ENCODE data around the gene XPC. TPM values are rescaled to one million over a fixed set of nuclear protein-coding genes. Genes with fewer than 3 reads are reported as not detected.

Gene XPC
- total and polyA plus RNA-seq, 5 donors = 8.8 to 16.1 (median 13.3) TPM

GRCh38 chr3:14154276-14154675, 24.1 kb downstream of the XPC start:
- H3K9me3 ChIP-seq (ENCODE audit: control insufficient read depth, low read length) = no peaks in the 10 kb centered on the region
- H3K4me3 ChIP-seq (ENCODE audit: low read length) = no peak overlapping the region
- DNase-seq (no peak), ATAC-seq (no peak)
- H3K27me3 ChIP-seq (ENCODE audit: control insufficient read depth, insufficient read depth) = no peaks in the 10 kb centered on the region
- no peak overlapping the region for H3K27ac ChIP-seq (ENCODE audit: low read length)
- WGBS = 86% methylated on average over 5 of the region's 5 CpGs
- intact Hi-C loops (cut with DNase I) = no loop called here
- H3K4me1 ChIP-seq (ENCODE audit: control insufficient read depth, insufficient read depth, low read length) = no peaks in the 10 kb centered on the region

- Histone ChIP-seq H3K27ac (ENCODE audit: low read length) (no peak overlapping the region), H3K9me3 (ENCODE audit: control insufficient read depth, low read length) (no peaks in the 10 kb centered on the region), H3K4me3 (ENCODE audit: low read length) (no peak overlapping the region), H3K4me1 (ENCODE audit: control insufficient read depth, insufficient read depth, low read length) (no peaks in the 10 kb centered on the region), H3K27me3 (ENCODE audit: control insufficient read depth, insufficient read depth) (no peaks in the 10 kb centered on the region)
- 92% methylated on average over 6 of the region's 6 CpGs for WGBS
- ATAC-seq (no peak), DNase-seq (no peak)
- intact Hi-C loops (cut with DNase I) = no loop called here
Measured at GRCh38 chr3:14153663-14154062, 24.7 kb downstream of the XPC start.

GRCh38 chr3:14152963-14153355, 25.4 kb downstream of the XPC start:
- H3K27me3 ChIP-seq (ENCODE audit: control insufficient read depth, insufficient read depth) = no peaks in the 10 kb centered on the region
- H3K9me3 ChIP-seq (ENCODE audit: control insufficient read depth, low read length) = no peaks in the 10 kb centered on the region
- intact Hi-C loops (cut with DNase I) = no loop called here
- no peak for ATAC-seq
- WGBS = 90% methylated on average over 4 of the region's 4 CpGs
- no peak for DNase-seq
- no peak overlapping the region for H3K4me3 ChIP-seq (ENCODE audit: low read length)
- H3K4me1 ChIP-seq (ENCODE audit: control insufficient read depth, insufficient read depth, low read length) = no peaks in the 10 kb centered on the region
- no peak overlapping the region for H3K27ac ChIP-seq (ENCODE audit: low read length)

GRCh38 chr3:14152233-14152962, 26.0 kb downstream of the XPC start:
- ATAC-seq = no peak
- no peaks in the 10 kb centered on the region for H3K4me1 ChIP-seq (ENCODE audit: control insufficient read depth, insufficient read depth, low read length)
- no peak overlapping the region for H3K27ac ChIP-seq (ENCODE audit: low read length)
- intact Hi-C loops (cut with DNase I) = no loop called here
- DNase-seq = no peak
- no peaks in the 10 kb centered on the region for H3K27me3 ChIP-seq (ENCODE audit: control insufficient read depth, insufficient read depth)
- no peak overlapping the region for H3K4me3 ChIP-seq (ENCODE audit: low read length)
- WGBS = 86% methylated on average over 11 of the region's 11 CpGs
- H3K9me3 ChIP-seq (ENCODE audit: control insufficient read depth, low read length) = no peaks in the 10 kb centered on the region

- Histone ChIP-seq H3K4me3 (ENCODE audit: low read length) (no peak overlapping the region), H3K4me1 (ENCODE audit: control insufficient read depth, insufficient read depth, low read length) (peaks cover 6% of the 10 kb centered on the region), H3K27ac (ENCODE audit: low read length) (no peak overlapping the region), H3K27me3 (ENCODE audit: control insufficient read depth, insufficient read depth) (no peaks in the 10 kb centered on the region), H3K9me3 (ENCODE audit: control insufficient read depth, low read length) (no peaks in the 10 kb centered on the region)
- DNase-seq = peak in 1 of 3 donors; percentile 19
- intact Hi-C loops (cut with DNase I) = no loop called here
- no peak for ATAC-seq
- WGBS = 90% methylated on average over 12 of the region's 12 CpGs
Measured at GRCh38 chr3:14151471-14152083, 26.8 kb downstream of the XPC start.

DNA sequence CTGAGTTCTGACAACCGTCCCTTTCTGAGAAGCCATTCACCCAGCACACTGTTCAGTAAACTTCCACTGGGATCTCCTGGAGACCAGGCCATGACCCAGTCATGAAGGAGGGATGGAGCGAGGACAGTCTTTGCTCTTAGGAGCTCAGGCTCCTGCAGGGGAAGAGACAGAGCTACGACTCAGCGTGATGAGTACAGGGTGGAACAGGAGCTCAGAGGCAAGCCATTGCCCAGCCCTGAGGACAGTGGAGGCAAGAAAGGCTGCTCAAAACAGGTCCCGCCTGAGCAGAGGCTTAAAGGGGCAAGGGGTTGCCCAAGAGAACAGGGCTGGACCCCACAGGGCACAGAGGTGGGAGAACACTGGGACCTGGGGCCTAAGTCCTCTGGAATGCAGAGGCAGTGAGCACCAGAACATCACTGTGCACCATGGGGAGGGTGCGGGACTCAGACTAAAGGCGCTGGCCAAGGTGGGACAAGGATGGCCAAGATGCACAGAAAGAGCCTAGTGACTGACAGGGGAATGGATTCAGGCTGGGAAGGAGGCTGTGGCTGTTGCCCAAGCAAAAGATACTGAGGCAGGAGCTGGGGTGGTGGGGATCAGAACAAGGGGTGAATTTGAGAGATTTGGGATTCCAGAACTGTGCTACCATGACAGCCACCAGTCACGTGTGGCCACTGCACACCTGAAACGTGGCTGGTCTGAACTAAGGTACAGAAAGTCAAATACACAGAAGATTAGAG, 27.7 kb downstream of the XPC start:
- no peaks in the 10 kb centered on the region for H3K27me3 ChIP-seq (ENCODE audit: control insufficient read depth, insufficient read depth)
- DNase-seq = no peak
- intact Hi-C loops (cut with DNase I) = no loop called here

GRCh38 chr3:14150078-14150477, 28.3 kb downstream of the XPC start:
- DNase-seq (peak in 1 of 3 donors; percentile 51), ATAC-seq (no peak)
- no peak overlapping the region for H3K27ac ChIP-seq (ENCODE audit: low read length)
- no peaks in the 10 kb centered on the region for H3K27me3 ChIP-seq (ENCODE audit: control insufficient read depth, insufficient read depth)
- H3K4me3 ChIP-seq (ENCODE audit: low read length) = no peak overlapping the region
- 88% methylated on average over 9 of the region's 9 CpGs for WGBS
- intact Hi-C loops (cut with DNase I) = no loop called here
- H3K9me3 ChIP-seq (ENCODE audit: control insufficient read depth, low read length) = no peaks in the 10 kb centered on the region
- peaks cover 8% of the 10 kb centered on the region for H3K4me1 ChIP-seq (ENCODE audit: control insufficient read depth, insufficient read depth, low read length)

More for the DNA sequence above, 27.7 kb downstream of the XPC start:
- Histone ChIP-seq H3K4me3 (ENCODE audit: low read length) (no peak overlapping the region), H3K27ac (ENCODE audit: low read length) (no peak overlapping the region), H3K9me3 (ENCODE audit: control insufficient read depth, low read length) (no peaks in the 10 kb centered on the region), H3K4me1 (ENCODE audit: control insufficient read depth, insufficient read depth, low read length) (peaks cover 6% of the 10 kb centered on the region)
- ATAC-seq = no peak
- WGBS = 94% methylated on average over 9 of the region's 9 CpGs

DNA sequence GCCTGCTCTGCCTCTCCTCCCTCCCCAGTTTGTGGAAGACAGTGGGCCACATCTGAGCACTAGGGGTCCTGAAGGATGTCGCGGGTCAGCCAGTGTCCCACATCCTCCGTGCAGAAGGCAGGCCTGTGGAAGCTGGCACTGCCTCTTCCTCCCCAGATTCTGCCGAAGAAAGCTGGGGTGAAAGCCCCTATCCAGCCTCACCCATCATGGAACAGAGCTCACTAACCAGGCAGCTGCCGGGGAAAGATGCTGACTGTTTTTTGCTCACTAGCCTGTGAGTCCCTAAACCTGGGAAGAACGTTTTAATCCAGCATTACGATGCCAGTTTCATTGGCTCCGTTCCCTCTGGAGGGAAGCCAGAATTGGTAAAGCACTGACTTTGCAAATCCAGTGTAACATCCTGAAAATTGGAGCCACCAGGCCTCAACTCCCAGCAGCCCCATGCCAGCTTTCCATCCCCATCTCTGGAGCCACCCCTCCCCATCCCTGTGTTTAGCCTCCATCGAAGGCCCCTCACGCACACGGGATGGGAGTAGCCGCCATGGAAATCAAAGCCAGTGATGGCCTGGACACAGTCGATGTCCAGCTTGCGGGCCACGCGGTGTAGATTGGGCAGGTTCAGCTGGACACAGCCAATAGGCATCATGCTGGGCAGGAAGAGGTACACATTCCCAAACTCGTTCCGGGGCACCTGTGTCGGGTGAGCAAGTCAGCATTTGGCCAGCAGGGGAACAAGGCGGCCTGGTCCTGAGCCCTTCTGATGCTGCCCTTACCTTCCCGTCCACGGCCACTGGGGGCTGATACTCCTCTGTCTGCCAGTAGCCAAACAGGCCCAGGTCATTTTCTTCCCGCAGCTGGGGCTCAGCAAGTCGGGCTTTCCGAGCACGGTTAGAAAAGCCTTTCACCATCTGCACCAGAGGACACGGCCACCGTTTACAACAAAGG, 30.1 kb downstream of the XPC start:
- Histone ChIP-seq H3K27ac (ENCODE audit: low read length) (no peak overlapping the region), H3K4me3 (ENCODE audit: low read length) (no peak overlapping the region), H3K4me1 (ENCODE audit: control insufficient read depth, insufficient read depth, low read length) (peaks cover 14% of the 10 kb centered on the region), H3K27me3 (ENCODE audit: control insufficient read depth, insufficient read depth) (no peaks in the 10 kb centered on the region), H3K9me3 (ENCODE audit: control insufficient read depth, low read length) (no peaks in the 10 kb centered on the region)
- intact Hi-C loops (cut with DNase I) = no loop called here
- 85% methylated on average over 28 of the region's 28 CpGs for WGBS
- DNase-seq = peak in 1 of 3 donors; percentile 38
- ATAC-seq = no peak

DNA sequence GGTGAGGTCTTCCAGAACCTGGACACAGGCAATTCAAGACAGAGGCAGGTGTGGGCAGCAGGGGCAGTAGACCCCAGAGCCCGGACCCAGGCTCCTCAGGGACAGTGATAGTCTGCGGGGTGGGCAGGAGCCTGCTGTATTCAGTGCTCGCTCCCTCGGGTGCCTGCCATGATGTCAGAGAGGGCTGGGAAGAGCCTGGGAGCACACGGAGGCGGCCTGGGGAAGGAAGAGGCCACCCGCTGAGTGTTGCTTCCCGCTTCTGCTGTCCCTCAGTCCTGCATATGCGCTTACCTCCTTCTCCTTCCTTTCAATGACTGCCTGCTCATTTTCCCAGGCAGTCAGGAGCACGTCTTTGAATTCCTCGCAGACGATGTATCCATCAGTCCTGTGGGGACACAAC, 30.8 kb downstream of the XPC start:
- DNase-seq (peak in 1 of 3 donors; percentile 30), ATAC-seq (no peak)
- Histone ChIP-seq H3K4me3 (ENCODE audit: low read length) (no peak overlapping the region), H3K4me1 (ENCODE audit: control insufficient read depth, insufficient read depth, low read length) (peaks cover 14% of the 10 kb centered on the region), H3K27ac (ENCODE audit: low read length) (no peak overlapping the region), H3K27me3 (ENCODE audit: control insufficient read depth, insufficient read depth) (no peaks in the 10 kb centered on the region), H3K9me3 (ENCODE audit: control insufficient read depth, low read length) (no peaks in the 10 kb centered on the region)
- WGBS = 79% methylated on average over 12 of the region's 12 CpGs
- intact Hi-C loops (cut with DNase I) = no loop called here

DNA sequence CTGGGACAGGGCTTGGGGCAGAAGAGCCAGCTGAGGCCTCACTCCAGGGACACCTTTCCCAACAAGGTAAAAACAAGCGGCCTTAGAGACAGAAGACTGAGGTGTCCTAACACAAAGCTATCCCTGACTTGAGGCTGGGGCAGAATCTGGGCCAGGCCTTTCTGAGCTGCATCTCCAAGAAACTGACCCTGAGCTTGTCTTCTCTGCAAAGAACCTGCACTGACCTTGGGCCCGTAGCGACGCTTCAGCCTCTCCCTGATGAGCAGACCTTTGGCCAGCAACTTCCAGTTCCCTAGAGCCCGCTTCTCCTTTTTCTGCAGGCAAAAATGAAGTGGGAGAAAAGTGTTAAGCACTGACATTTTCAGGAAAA, 31.4 kb downstream of the XPC start:
- ATAC-seq (no peak), DNase-seq (peak in 1 of 3 donors; percentile 40)
- Histone ChIP-seq H3K9me3 (ENCODE audit: control insufficient read depth, low read length) (no peaks in the 10 kb centered on the region), H3K27me3 (ENCODE audit: control insufficient read depth, insufficient read depth) (no peaks in the 10 kb centered on the region), H3K4me3 (ENCODE audit: low read length) (no peak overlapping the region), H3K4me1 (ENCODE audit: control insufficient read depth, insufficient read depth, low read length) (peaks cover 14% of the 10 kb centered on the region), H3K27ac (ENCODE audit: low read length) (no peak overlapping the region)
- intact Hi-C loops (cut with DNase I) = no loop called here
- 88% methylated on average over 5 of the region's 5 CpGs for WGBS

Measured in right cardiac atrium (tissue), 5 donors.